HepG2 (cell line): ENCODE measurements around the gene GDPGP1. TPM values are rescaled to one million over a fixed set of nuclear protein-coding genes. Genes with fewer than 3 reads are reported as not detected.

Source experiments
- CREBL2 ChIP-seq: sonication (generic); formaldehyde crosslinking; IDR thresholded peaks from 2 replicates; pipeline ENCODE4 v1.8.1; 2023; ENCODE audit warnings: missing genetic modification reagents, mild to moderate bottlenecking, borderline replicate concordance
- ERF ChIP-seq: IDR thresholded peaks from 2 replicates; pipeline ENCODE4 v1.6.1; 2018; ENCODE audit warnings: missing biosample characterization, missing genetic modification reagents
- FLYWCH1 ChIP-seq: sonication (generic); formaldehyde crosslinking; IDR thresholded peaks from 2 replicates; pipeline ENCODE4 v1.8.1; 2023; ENCODE audit warnings: mild to moderate bottlenecking, missing genetic modification reagents
- FOXO1 ChIP-seq: sonication (generic); formaldehyde crosslinking; IDR thresholded peaks from 2 replicates; pipeline ENCODE4 v1.4.0; 2020; ENCODE audit warnings: missing genetic modification reagents
- IKZF4 ChIP-seq: sonication (generic); formaldehyde crosslinking; IDR thresholded peaks from 2 replicates; pipeline ENCODE4 v1.5.1; 2020; ENCODE audit warnings: borderline replicate concordance, mild to moderate bottlenecking, low read depth, missing genetic modification reagents; ENCODE audit errors: not compliant biosample characterization
- KLF6 ChIP-seq: IDR thresholded peaks from 2 replicates; pipeline ENCODE4 v1.8.0; 2016; ENCODE audit warnings: missing biosample characterization, missing genetic modification reagents
- KMT2B ChIP-seq: IDR thresholded peaks from 2 replicates; pipeline ENCODE4 v1.6.1; 2016; ENCODE audit warnings: missing genetic modification reagents, missing compliant biosample characterization
- MTA1 ChIP-seq: sonication (generic); formaldehyde crosslinking; IDR thresholded peaks from 2 replicates; pipeline ENCODE4 v1.4.0; 2020; ENCODE audit warnings: missing genetic modification reagents, mild to moderate bottlenecking, borderline replicate concordance
- MYC ChIP-seq: sonication (generic); formaldehyde crosslinking; IDR thresholded peaks from 2 replicates; pipeline ENCODE4 v1.9.0; 2021; ENCODE audit warnings: missing genetic modification reagents, borderline replicate concordance
- NONO ChIP-seq, 2 experiments: fragments of 450-650 bp in 1 of 2; sonication (generic) in 1 of 2; formaldehyde crosslinking in 1 of 2; IDR thresholded peaks in 1 of 2; conservative IDR thresholded peaks in 1 of 2; 2 replicates each; pipeline versions ENCODE4 v1.6.1 to v1.8.0; 2017 to 2022; ENCODE audit warnings: mild to moderate bottlenecking in 1 of 2, missing genetic modification reagents in 1 of 2, moderate library complexity in 1 of 2
- PHF20 ChIP-seq: sonication (generic); formaldehyde crosslinking; IDR thresholded peaks from 2 replicates; pipeline ENCODE4 v1.5.0; 2020; ENCODE audit warnings: mild to moderate bottlenecking, missing genetic modification reagents
- SP2 ChIP-seq: sonication (generic); formaldehyde crosslinking; IDR thresholded peaks from 2 replicates; pipeline ENCODE4 v1.5.1; 2020; ENCODE audit warnings: mild to moderate bottlenecking, missing genetic modification reagents
- ZFP36L1 ChIP-seq: sonication (generic); formaldehyde crosslinking; IDR thresholded peaks from 2 replicates; pipeline ENCODE4 v1.8.0; 2022; ENCODE audit warnings: mild to moderate bottlenecking, missing genetic modification reagents, moderate library complexity
- ZFYVE20 ChIP-seq: sonication (generic); formaldehyde crosslinking; IDR thresholded peaks from 2 replicates; pipeline ENCODE4 v1.8.0; 2023; ENCODE audit warnings: low read depth, mild to moderate bottlenecking, moderate library complexity, missing genetic modification reagents, borderline replicate concordance
- ZNF234 ChIP-seq: sonication (generic); formaldehyde crosslinking; conservative IDR thresholded peaks from 2 replicates; pipeline ENCODE4 v1.5.1; 2020; ENCODE audit warnings: mild to moderate bottlenecking, missing genetic modification reagents
- ZNF441 ChIP-seq: sonication (generic); formaldehyde crosslinking; IDR thresholded peaks from 2 replicates; pipeline ENCODE4 v1.7.0; 2021; ENCODE audit warnings: missing genetic modification reagents, borderline replicate concordance
- ZNF546 ChIP-seq: sonication (generic); formaldehyde crosslinking; conservative IDR thresholded peaks from 2 replicates; pipeline ENCODE4 v1.8.1; 2023; ENCODE audit warnings: mild to moderate bottlenecking, missing genetic modification reagents
- ZNF564 ChIP-seq: sonication (generic); formaldehyde crosslinking; IDR thresholded peaks from 2 replicates; pipeline ENCODE4 v1.8.1; 2023; ENCODE audit warnings: mild to moderate bottlenecking, missing genetic modification reagents
- ZNF7 ChIP-seq: IDR thresholded peaks from 2 replicates; pipeline ENCODE4 v1.6.1; 2016; ENCODE audit warnings: missing biosample characterization, missing genetic modification reagents
- ZSCAN20 ChIP-seq: sonication (generic); formaldehyde crosslinking; IDR thresholded peaks from 2 replicates; pipeline ENCODE4 v1.4.0; 2020; ENCODE audit warnings: missing genetic modification reagents, mild to moderate bottlenecking, borderline replicate concordance
- polyA plus RNA-seq, 8 experiments: library from polyadenylated mRNA; depleted of rRNA in 3 of 8; stranded (reverse) in 7 of 8; unstranded in 1 of 8; fragments of >200 nt; fragmentation: Illumina TruSeq in 4 of 8; extraction: Trizol in 4 of 8; gene quantifications; 2 replicates each; pipeline versions ENCODE4 v1.2.1 to v1.2.3, GENCODE V29; 2011 to 2016; ENCODE audit warnings: low read depth in 4 of 8, missing spikeins in 1 of 8, mixed read lengths in 1 of 8; ENCODE audit not compliant: insufficient read depth in 1 of 8
- total RNA-seq, 5 experiments: library from RNA; depleted of rRNA; stranded (reverse); fragments of >200 nt; fragmentation: Illumina TruSeq; extraction: Trizol; gene quantifications; 2 replicates each; pipeline ENCODE4 v1.2.3, GENCODE V29; 2016; ENCODE audit warnings: low read depth in 1 of 5
- TF ChIP-seq, protein P1 (sequence below): sonication (generic); formaldehyde crosslinking; IDR thresholded peaks from 2 replicates; pipeline ENCODE4 v1.5.0; 2020; ENCODE audit warnings: mild to moderate bottlenecking, missing genetic modification reagents, borderline replicate concordance
- TF ChIP-seq, protein P2 (sequence below): sonication (generic); formaldehyde crosslinking; IDR thresholded peaks from 2 replicates; pipeline ENCODE4 v1.5.0; 2020; ENCODE audit warnings: mild to moderate bottlenecking, missing genetic modification reagents, borderline replicate concordance

The GDPGP1 gene
- total and polyA plus RNA-seq, 2 of the 13 experiments (the other 11 are each of a cell fraction or from before 2014, with no cell fraction given), result 1.5 to 4.3 TPM

- TF ChIP-seq KLF6 (CRISPR knock-in tag) (0 out of 2 replicates have a peak, but pooled peaks have one; percentile 72), NONO (IDR thresholded peaks at IDR 0.05) (no peak), NONO (CRISPR knock-in tag; conservative IDR thresholded peaks at IDR 0.05) (peak; percentile 45; the same call in 1 of the 2 replicates), MTA1 (CRISPR knock-in tag) (peak; percentile 8; the same call in 1 of the 2 replicates), PHF20 (CRISPR knock-in tag) (peak; percentile 18; the same call in 1 of the 2 replicates), IKZF4 (peak; percentile 42), FOXO1 (no peak), MYC (CRISPR knock-in tag) (peak; percentile 50; the same call in 1 of the 2 replicates), ZNF441 (CRISPR knock-in tag) (no peak; the same call in 1 of the 2 replicates), ZNF546 (CRISPR knock-in tag) (no peak), ZSCAN20 (CRISPR knock-in tag) (0 out of 2 replicates have a peak, but pooled peaks have one; percentile 22), ZFP36L1 (CRISPR knock-in tag) (no peak; the same call in 1 of the 2 replicates), ZNF564 (CRISPR knock-in tag) (0 out of 2 replicates have a peak, but pooled peaks have one; percentile 27), ERF (CRISPR knock-in tag) (peak; percentile 27; the same call in 1 of the 2 replicates), ZNF234 (CRISPR knock-in tag) (0 out of 2 replicates have a peak, but pooled peaks have one; percentile 20), CREBL2 (CRISPR knock-in tag) (0 out of 2 replicates have a peak, but pooled peaks have one; percentile 50), ZFYVE20 (CRISPR knock-in tag) (0 out of 2 replicates have a peak, but pooled peaks have one; percentile 58), ZNF7 (CRISPR knock-in tag) (no peak), SP2 (CRISPR knock-in tag) (0 out of 2 replicates have a peak, but pooled peaks have one; percentile 47), KMT2B (CRISPR knock-in tag) (0 out of 2 replicates have a peak, but pooled peaks have one; percentile 6), FLYWCH1 (CRISPR knock-in tag) (no peak)
- TF ChIP-seq, protein P1, sequence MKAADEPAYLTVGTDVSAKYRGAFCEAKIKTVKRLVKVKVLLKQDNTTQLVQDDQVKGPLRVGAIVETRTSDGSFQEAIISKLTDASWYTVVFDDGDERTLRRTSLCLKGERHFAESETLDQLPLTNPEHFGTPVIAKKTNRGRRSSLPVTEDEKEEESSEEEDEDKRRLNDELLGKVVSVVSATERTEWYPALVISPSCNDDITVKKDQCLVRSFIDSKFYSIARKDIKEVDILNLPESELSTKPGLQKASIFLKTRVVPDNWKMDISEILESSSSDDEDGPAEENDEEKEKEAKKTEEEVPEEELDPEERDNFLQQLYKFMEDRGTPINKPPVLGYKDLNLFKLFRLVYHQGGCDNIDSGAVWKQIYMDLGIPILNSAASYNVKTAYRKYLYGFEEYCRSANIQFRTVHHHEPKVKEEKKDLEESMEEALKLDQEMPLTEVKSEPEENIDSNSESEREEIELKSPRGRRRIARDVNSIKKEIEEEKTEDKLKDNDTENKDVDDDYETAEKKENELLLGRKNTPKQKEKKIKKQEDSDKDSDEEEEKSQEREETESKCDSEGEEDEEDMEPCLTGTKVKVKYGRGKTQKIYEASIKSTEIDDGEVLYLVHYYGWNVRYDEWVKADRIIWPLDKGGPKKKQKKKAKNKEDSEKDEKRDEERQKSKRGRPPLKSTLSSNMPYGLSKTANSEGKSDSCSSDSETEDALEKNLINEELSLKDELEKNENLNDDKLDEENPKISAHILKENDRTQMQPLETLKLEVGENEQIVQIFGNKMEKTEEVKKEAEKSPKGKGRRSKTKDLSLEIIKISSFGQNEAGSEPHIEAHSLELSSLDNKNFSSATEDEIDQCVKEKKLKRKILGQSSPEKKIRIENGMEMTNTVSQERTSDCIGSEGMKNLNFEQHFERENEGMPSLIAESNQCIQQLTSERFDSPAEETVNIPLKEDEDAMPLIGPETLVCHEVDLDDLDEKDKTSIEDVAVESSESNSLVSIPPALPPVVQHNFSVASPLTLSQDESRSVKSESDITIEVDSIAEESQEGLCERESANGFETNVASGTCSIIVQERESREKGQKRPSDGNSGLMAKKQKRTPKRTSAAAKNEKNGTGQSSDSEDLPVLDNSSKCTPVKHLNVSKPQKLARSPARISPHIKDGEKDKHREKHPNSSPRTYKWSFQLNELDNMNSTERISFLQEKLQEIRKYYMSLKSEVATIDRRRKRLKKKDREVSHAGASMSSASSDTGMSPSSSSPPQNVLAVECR (CRISPR knock-in tag), result peak; percentile 49; the same call in 1 of the 2 replicates
- TF ChIP-seq, protein P2, sequence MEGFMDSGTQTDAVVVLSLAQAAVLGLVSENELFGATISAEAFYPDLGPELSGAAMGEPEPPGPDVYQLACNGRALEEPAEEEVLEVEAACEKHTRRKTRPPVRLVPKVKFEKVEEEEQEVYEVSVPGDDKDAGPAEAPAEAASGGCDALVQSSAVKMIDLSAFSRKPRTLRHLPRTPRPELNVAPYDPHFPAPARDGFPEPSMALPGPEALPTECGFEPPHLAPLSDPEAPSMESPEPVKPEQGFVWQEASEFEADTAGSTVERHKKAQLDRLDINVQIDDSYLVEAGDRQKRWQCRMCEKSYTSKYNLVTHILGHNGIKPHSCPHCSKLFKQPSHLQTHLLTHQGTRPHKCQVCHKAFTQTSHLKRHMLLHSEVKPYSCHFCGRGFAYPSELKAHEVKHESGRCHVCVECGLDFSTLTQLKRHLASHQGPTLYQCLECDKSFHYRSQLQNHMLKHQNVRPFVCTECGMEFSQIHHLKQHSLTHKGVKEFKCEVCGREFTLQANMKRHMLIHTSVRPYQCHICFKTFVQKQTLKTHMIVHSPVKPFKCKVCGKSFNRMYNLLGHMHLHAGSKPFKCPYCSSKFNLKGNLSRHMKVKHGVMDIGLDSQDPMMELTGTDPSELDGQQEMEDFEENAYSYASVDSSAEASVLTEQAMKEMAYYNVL (CRISPR knock-in tag), result 0 out of 2 replicates have a peak, but pooled peaks have one; percentile 48
These were observed 32.7 kb upstream of the GDPGP1 start, which contains the start of gene SEMA4B (continued) for GRCh38 chr15:90201130-90201943.
